ENCODE data around the gene TMPRSS13. TPM values are rescaled to one million over a fixed set of nuclear protein-coding genes. Genes with fewer than 3 reads are reported as not detected.

Gene TMPRSS13
- total and polyA plus RNA-seq, 2 of the 13 experiments (the other 11 are each of a cell fraction or from before 2014, with no cell fraction given) = not detected

DNA sequence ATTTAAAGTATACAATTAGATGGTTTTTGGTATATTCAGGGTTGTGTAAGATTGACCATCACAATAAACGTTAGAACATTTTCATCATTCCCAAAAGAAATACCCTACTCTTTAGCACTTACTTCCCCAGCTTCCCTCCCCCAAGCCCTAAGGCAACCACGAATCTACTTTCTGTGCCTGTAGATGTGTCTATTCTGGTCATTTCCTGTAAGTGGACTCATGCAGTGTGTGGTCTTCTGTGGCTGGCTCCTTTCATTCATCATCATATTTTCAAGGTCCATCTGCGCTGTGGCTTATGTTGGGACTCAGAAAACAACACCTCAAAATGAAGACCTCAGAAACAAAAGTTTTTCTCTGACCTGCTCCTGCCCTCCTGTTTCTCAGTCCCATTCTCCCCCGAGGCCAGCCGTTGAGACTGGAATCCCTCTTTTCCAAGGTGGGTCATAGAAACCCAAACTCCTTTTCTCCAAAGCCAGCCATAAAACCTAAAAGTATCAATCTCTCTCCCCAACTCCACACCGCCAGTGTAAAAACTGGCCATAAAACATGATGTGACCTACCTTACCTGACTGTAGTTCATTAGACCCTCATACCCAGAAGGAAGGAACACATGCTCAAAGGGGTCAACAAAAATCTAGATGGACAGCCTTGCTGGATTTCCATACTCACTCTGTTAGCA, 12.9 kb upstream of the TMPRSS13 start (continued):
- TF ChIP-seq, protein P1, sequence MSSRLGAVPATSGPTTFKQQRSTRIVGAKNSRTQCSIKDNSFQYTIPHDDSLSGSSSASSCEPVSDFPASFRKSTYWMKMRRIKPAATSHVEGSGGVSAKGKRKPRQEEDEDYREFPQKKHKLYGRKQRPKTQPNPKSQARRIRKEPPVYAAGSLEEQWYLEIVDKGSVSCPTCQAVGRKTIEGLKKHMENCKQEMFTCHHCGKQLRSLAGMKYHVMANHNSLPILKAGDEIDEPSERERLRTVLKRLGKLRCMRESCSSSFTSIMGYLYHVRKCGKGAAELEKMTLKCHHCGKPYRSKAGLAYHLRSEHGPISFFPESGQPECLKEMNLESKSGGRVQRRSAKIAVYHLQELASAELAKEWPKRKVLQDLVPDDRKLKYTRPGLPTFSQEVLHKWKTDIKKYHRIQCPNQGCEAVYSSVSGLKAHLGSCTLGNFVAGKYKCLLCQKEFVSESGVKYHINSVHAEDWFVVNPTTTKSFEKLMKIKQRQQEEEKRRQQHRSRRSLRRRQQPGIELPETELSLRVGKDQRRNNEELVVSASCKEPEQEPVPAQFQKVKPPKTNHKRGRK (CRISPR knock-in tag; IDR thresholded peaks at IDR 0.05) = no peak

GRCh38 chr11:117941163-117941707, 12.0 kb upstream of the TMPRSS13 start:
- Histone ChIP-seq H3K4me3 (replicated peaks in 1 of 3; ENCODE audit: insufficient read depth in 1 of 3, low read depth in 2 of 3, low read length in 3 of 3) (no peak overlapping the region), H3K27me3 (ENCODE audit: control insufficient read depth in 1 of 2, insufficient read depth in 2 of 2, low read length in 2 of 2) (peaks cover 0 to 4% of the 10 kb centered on the region in 2 experiments; a peak in 2 of 5 replicates), H3K9me3 (ENCODE audit: low read length) (no peaks in the 10 kb centered on the region; the same call in 1 of the 2 replicates), H3K4me2 (ENCODE audit: low read depth, low read length) (no peak overlapping the region), H3K4me1 (ENCODE audit: insufficient read depth, low read length) (no peaks in the 10 kb centered on the region), H3K36me3 (replicated peaks in 1 of 2; ENCODE audit: control insufficient read depth in 1 of 2, insufficient read depth in 2 of 2, low read length in 2 of 2) (no peaks in the 10 kb centered on the region), H3K9ac (ENCODE audit: insufficient read depth, low read depth, low read length) (no peak overlapping the region), H2AFZ (ENCODE audit: low read length) (no peak overlapping the region), H3K79me2 (ENCODE audit: insufficient read depth, low read length) (no peaks in the 10 kb centered on the region), H3K27ac (ENCODE audit: extremely low read length, insufficient read depth, low read length) (no peak overlapping the region), H4K20me1 (ENCODE audit: insufficient read depth, low read length) (no peaks in the 10 kb centered on the region)
- FAIRE-seq (no peak), ATAC-seq (no peak), DNase-seq (ENCODE audit: low spot score) (no peak)
- in situ Hi-C loops (cut with HindIII; ENCODE audit: extremely low pct_ligation_motif_present, low pct_unique_long_range_greater_than_20kb) (loop anchor here (25.0 kb wide), 1 partner anchor 504 kb away; no protein-coding TSS in a partner anchor), intact Hi-C loops (cut with micrococcal nuclease; ENCODE audit: unreplicated experiment) (loop anchor here (10.0 kb wide), 1 partner anchor 516 kb away; no protein-coding TSS in a partner anchor)
- ChIA-PET POLR2A (no interaction called here), CTCF (ENCODE audit: low intra/inter-chr PET ratio, low total read pairs) (no interaction called here)
- no TSS peak for BruUV-seq (replicated peaks)
- 0% methylated on average over 3 of the region's 4 CpGs for whole genome bisulfite sequencing (ENCODE audit: low lambda C conversion rate)
- TF ChIP-seq RFX3 (CRISPR knock-in tag; IDR thresholded peaks at IDR 0.05) (no peak), ZNF891 (CRISPR knock-in tag; IDR thresholded peaks at IDR 0.05) (no peak), FOXM1 (CRISPR knock-in tag; IDR thresholded peaks at IDR 0.05) (no peak), ZNF230 (CRISPR knock-in tag; IDR thresholded peaks at IDR 0.05) (no peak), HMGXB4 (CRISPR knock-in tag; IDR thresholded peaks at IDR 0.05; ENCODE audit: borderline replicate concordance in 1 of 2, low read depth in 1 of 2) (no peak), POLR2AphosphoS2 (IDR thresholded peaks at IDR 0.05; ENCODE audit: low read depth, low read length) (no peak), ZNF264 (CRISPR knock-in tag; IDR thresholded peaks at IDR 0.05) (no peak), POLR2AphosphoS5 (IDR thresholded peaks at IDR 0.05; ENCODE audit: low read depth, low read length) (no peak), ZNF136 (CRISPR knock-in tag; IDR thresholded peaks at IDR 0.05; ENCODE audit: low read depth) (no peak), HOXA5 (CRISPR knock-in tag; IDR thresholded peaks at IDR 0.05) (no peak), NR2F2 (IDR thresholded peaks at IDR 0.05; ENCODE audit: borderline replicate concordance, low read depth) (no peak), REXO4 (CRISPR knock-in tag; IDR thresholded peaks at IDR 0.05; ENCODE audit: borderline replicate concordance) (no peak), ZNF256 (CRISPR knock-in tag; conservative IDR thresholded peaks at IDR 0.05) (no peak)

All from HepG2 (cell line).